ENCODE measurements around the gene DOCK3. TPM values are rescaled to one million over a fixed set of nuclear protein-coding genes. Genes with fewer than 3 reads are reported as not detected.

The DOCK3 gene
- total RNA-seq, 1 experiment from 2014 or later, result 8.3 TPM

DNA sequence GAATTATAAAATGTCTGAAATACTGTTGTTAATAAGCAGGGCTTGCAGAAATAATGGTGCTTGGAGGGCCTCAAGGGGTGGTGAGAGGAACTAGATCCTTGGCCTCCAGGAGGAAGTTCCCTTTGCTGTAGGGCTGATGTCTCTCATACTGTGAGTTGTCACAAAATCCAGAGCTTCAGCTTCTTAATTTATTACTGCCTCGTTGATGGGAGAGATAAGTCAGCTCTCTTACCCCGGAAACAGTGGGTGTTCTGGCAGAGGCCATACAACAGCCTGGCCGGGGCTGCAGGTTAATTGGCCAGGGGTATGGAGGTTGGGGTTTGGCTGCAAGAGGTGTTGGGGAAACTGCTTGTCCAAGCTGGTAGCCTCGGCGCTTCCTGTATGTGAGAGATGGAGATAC lies 42.3 kb upstream of the DOCK3 start:
- Mint-ChIP-seq H3K27ac (no peak overlapping the region), H3K27me3 (ENCODE audit: low read depth) (no peaks in the 10 kb centered on the region), H3K4me1 (peaks cover 30 to 36% of the 10 kb centered on the region in 2 experiments), H3K36me3 (ENCODE audit: insufficient read depth in 1 of 3, low read depth in 3 of 3) (no peaks in the 10 kb centered on the region; a peak in 4 of 7 replicates), H3K4me3 (no peak overlapping the region), H3K9me3 (no peaks in the 10 kb centered on the region)
- H3K23ac ChIP-seq (ENCODE audit: insufficient read length, low read depth, low read length), result no peak overlapping the region
- H2BK15ac ChIP-seq (ENCODE audit: low read depth, low read length), result no peak overlapping the region
- no peak overlapping the region for H4K91ac ChIP-seq (ENCODE audit: insufficient read length, low read depth, low read length)
- H2BK20ac ChIP-seq (ENCODE audit: low read depth, low read length, poor library complexity, severe bottlenecking), result no peak overlapping the region
- no peaks in the 10 kb centered on the region for H3K9me3 ChIP-seq (ENCODE audit: control insufficient read depth, low read depth, low read length)
- no peak overlapping the region for H3K18ac ChIP-seq (ENCODE audit: insufficient read length, low read depth, low read length)
- H3K4me2 ChIP-seq (ENCODE audit: insufficient read depth, insufficient read length, low read length), result no peak overlapping the region
- H2BK12ac ChIP-seq (ENCODE audit: insufficient read length, low read depth, low read length), result no peak overlapping the region
- no peak overlapping the region for H3K9ac ChIP-seq (ENCODE audit: extremely low read depth, insufficient read length, low read length)
- no peak overlapping the region for H3K27ac ChIP-seq (ENCODE audit: insufficient read length, low read depth, low read length)
- no peak overlapping the region for H4K5ac ChIP-seq (ENCODE audit: insufficient read length, low read depth, low read length)
- no peak overlapping the region for H2BK120ac ChIP-seq (ENCODE audit: low read depth, low read length, poor library complexity, severe bottlenecking)
- H4K8ac ChIP-seq (replicated peaks; ENCODE audit: insufficient read length, low read depth, low read length), result no peak overlapping the region
- H3K79me2 ChIP-seq (ENCODE audit: insufficient read depth, low read length), result 0 out of 2 replicates have a peak, but pooled peaks cover 2% of the 10 kb centered on the region
- no peak overlapping the region for H3K56ac ChIP-seq (ENCODE audit: insufficient read length, low read depth, low read length)
- no peak overlapping the region for H3K4ac ChIP-seq (ENCODE audit: low read depth, low read length)
- no CpG with 5 or more reads among the region's 5 CpGs for WGBS (ENCODE audit: extremely low coverage, insufficient read length, low lambda C conversion rate)
- H3T11ph ChIP-seq (ENCODE audit: low read length), result no peak overlapping the region
- H2AFZ ChIP-seq (ENCODE audit: low read length), result no peak overlapping the region
- no peaks in the 10 kb centered on the region for H4K20me1 ChIP-seq (ENCODE audit: control insufficient read depth, insufficient read depth, insufficient read length)
- H3K27me3 ChIP-seq (ENCODE audit: insufficient read depth, low read length), result no peaks in the 10 kb centered on the region
- TF ChIP-seq, protein P1, sequence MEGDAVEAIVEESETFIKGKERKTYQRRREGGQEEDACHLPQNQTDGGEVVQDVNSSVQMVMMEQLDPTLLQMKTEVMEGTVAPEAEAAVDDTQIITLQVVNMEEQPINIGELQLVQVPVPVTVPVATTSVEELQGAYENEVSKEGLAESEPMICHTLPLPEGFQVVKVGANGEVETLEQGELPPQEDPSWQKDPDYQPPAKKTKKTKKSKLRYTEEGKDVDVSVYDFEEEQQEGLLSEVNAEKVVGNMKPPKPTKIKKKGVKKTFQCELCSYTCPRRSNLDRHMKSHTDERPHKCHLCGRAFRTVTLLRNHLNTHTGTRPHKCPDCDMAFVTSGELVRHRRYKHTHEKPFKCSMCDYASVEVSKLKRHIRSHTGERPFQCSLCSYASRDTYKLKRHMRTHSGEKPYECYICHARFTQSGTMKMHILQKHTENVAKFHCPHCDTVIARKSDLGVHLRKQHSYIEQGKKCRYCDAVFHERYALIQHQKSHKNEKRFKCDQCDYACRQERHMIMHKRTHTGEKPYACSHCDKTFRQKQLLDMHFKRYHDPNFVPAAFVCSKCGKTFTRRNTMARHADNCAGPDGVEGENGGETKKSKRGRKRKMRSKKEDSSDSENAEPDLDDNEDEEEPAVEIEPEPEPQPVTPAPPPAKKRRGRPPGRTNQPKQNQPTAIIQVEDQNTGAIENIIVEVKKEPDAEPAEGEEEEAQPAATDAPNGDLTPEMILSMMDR (conservative IDR thresholded peaks at IDR 0.05), result no peak
- no peak overlapping the region for H3K14ac ChIP-seq (ENCODE audit: insufficient read depth, low read length)
- no peak for DNase-seq
- no peaks in the 10 kb centered on the region for H3K23me2 ChIP-seq (ENCODE audit: insufficient read length, low read depth, low read length, poor library complexity, severe bottlenecking)
- H3K79me1 ChIP-seq (ENCODE audit: insufficient read depth, low read depth, low read length, poor library complexity, severe bottlenecking), result peaks cover 3% of the 10 kb centered on the region
- peaks cover 2% of the 10 kb centered on the region; the same call in 1 of the 2 replicates for H3K4me1 ChIP-seq (ENCODE audit: insufficient read depth, low read length)
- H2BK5ac ChIP-seq (ENCODE audit: insufficient read length, low read length), result no peak overlapping the region
- H2AK5ac ChIP-seq (ENCODE audit: insufficient read length, low read length), result no peak overlapping the region

Measured in H9 (cell line).